Tibial nerve (tissue), 3 donors: ENCODE results near the gene PGC.

Experiments
- CTCF ChIP-seq, 5 experiments: fragments of 200-600 bp in 3 of 5; fragments of 450-650 bp in 2 of 5; sonication (generic) in 3 of 5; IDR thresholded peaks; one replicate each; pipeline ENCODE4 v1.5.1; 2016 to 2019; ENCODE audit warnings: antibody characterized with exemption in 5 of 5, mild to moderate bottlenecking in 3 of 5, moderate library complexity in 2 of 5
- POLR2A ChIP-seq, 2 donors: fragments of 450-650 bp; IDR thresholded peaks; one replicate each; pipeline ENCODE4 v1.6.1; 2017; ENCODE audit warnings: antibody characterized with exemption in 2 of 2, mild to moderate bottlenecking in 2 of 2, moderate library complexity in 2 of 2

GRCh38 chr6:41699063-41699462 is 48.1 kb downstream of the PGC start:
- TF ChIP-seq CTCF (IDR thresholded peaks at IDR 0.05), result no peak
- no peak for TF ChIP-seq POLR2A (IDR thresholded peaks at IDR 0.05)
